Measurements from ENCODE around the gene ATP6AP2.

ATP6AP2 gene

DNA sequence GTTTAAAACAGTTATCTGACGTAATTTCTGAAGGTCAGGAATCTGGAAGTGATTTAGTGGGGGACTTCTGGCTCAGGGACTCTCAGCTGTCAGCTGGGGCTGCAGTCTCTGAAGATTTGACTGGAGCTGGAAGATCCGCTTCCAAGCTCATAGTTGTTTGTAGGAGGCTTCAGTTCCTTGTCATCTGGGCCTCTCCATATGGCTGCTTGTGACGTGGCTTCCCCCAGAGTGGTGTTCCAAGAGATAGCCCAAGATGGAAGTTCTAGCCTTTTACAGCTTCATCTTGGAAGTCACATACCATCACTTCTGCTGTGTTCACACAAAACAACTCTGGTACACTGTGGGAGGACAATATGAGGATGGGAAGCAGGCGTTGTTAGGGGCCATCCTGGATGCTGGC lies 44.5 kb downstream of the ATP6AP2 start:
- no peak for TF ChIP-seq TAF1 (IDR thresholded peaks at IDR 0.05; ENCODE audit: borderline replicate concordance, insufficient read depth, low read length)
- TF ChIP-seq, protein P1, sequence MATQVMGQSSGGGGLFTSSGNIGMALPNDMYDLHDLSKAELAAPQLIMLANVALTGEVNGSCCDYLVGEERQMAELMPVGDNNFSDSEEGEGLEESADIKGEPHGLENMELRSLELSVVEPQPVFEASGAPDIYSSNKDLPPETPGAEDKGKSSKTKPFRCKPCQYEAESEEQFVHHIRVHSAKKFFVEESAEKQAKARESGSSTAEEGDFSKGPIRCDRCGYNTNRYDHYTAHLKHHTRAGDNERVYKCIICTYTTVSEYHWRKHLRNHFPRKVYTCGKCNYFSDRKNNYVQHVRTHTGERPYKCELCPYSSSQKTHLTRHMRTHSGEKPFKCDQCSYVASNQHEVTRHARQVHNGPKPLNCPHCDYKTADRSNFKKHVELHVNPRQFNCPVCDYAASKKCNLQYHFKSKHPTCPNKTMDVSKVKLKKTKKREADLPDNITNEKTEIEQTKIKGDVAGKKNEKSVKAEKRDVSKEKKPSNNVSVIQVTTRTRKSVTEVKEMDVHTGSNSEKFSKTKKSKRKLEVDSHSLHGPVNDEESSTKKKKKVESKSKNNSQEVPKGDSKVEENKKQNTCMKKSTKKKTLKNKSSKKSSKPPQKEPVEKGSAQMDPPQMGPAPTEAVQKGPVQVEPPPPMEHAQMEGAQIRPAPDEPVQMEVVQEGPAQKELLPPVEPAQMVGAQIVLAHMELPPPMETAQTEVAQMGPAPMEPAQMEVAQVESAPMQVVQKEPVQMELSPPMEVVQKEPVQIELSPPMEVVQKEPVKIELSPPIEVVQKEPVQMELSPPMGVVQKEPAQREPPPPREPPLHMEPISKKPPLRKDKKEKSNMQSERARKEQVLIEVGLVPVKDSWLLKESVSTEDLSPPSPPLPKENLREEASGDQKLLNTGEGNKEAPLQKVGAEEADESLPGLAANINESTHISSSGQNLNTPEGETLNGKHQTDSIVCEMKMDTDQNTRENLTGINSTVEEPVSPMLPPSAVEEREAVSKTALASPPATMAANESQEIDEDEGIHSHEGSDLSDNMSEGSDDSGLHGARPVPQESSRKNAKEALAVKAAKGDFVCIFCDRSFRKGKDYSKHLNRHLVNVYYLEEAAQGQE (IDR thresholded peaks at IDR 0.05; ENCODE audit: insufficient read depth in 1 of 2, low read depth in 2 of 2, low read length in 2 of 2), result no peak
- no peak for TF ChIP-seq SIN3A (IDR thresholded peaks at IDR 0.05; ENCODE audit: borderline replicate concordance, insufficient read depth, low read length)
- TF ChIP-seq POLR2AphosphoS5 (IDR thresholded peaks at IDR 0.05; ENCODE audit: low read depth, low read length), result no peak
- no peak for TF ChIP-seq FOXP2 (optimal IDR thresholded peaks at IDR 0.05; ENCODE audit: borderline replicate concordance, extremely low read depth, extremely low read length, insufficient read depth)

- TF ChIP-seq, protein P1 (IDR thresholded peaks at IDR 0.05; ENCODE audit: insufficient read depth in 1 of 2, low read depth in 2 of 2, low read length in 2 of 2), result no peak
- TF ChIP-seq SIN3A (IDR thresholded peaks at IDR 0.05; ENCODE audit: borderline replicate concordance, insufficient read depth, low read length) (no peak), TAF1 (IDR thresholded peaks at IDR 0.05; ENCODE audit: borderline replicate concordance, insufficient read depth, low read length) (no peak), POLR2AphosphoS5 (IDR thresholded peaks at IDR 0.05; ENCODE audit: low read depth, low read length) (no peak), FOXP2 (optimal IDR thresholded peaks at IDR 0.05; ENCODE audit: borderline replicate concordance, extremely low read depth, extremely low read length, insufficient read depth) (no peak)
Observed at GRCh38 chrX:40628506-40628905, 47.7 kb downstream of the ATP6AP2 start.

DNA sequence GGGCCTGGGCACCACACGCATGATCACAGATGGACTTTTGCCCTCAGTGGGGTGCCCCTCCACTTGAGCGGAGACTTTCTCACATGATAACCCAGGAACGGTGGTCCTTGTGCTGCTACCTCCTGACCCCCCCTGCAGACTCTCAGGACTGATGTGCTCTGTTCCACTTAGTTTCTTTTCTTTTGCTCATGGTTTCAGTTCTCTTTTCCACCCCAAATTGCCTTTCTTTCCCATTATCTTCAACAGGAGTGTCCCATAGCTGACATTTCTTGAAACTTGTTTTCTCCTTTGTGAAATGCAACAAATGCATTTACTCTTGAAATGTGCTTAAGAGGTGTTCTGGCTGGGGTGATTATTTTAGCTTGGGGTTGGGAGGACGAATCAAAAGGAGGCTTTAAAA lies 51.4 kb downstream of the ATP6AP2 start:
- TF ChIP-seq, protein P1 (IDR thresholded peaks at IDR 0.05; ENCODE audit: insufficient read depth in 1 of 2, low read depth in 2 of 2, low read length in 2 of 2), result no peak
- TF ChIP-seq FOXP2 (optimal IDR thresholded peaks at IDR 0.05; ENCODE audit: borderline replicate concordance, extremely low read depth, extremely low read length, insufficient read depth), result no peak
- no peak for TF ChIP-seq SIN3A (IDR thresholded peaks at IDR 0.05; ENCODE audit: borderline replicate concordance, insufficient read depth, low read length)
- no peak for TF ChIP-seq POLR2AphosphoS5 (IDR thresholded peaks at IDR 0.05; ENCODE audit: low read depth, low read length)
- TF ChIP-seq TAF1 (IDR thresholded peaks at IDR 0.05; ENCODE audit: borderline replicate concordance, insufficient read depth, low read length), result no peak

DNA sequence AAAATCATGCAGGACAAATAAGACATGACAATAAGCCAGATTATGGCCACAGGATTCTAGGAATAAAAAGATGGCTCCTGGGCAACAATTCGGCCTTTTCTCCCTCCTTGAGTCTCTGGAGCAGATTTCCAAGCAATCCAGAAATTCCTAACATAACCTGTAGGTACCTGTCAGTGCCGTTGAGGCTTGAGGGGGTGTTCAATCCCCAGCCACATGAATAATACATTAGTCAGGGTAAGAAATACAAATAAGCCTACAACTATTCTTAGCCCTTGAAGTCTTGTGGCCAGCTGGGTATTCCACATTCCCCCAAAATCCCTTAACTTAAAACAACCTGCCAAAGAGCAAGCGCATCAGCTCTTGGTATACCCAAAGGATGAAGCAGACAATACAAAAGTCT lies 56.9 kb downstream of the ATP6AP2 start:
- TF ChIP-seq SIN3A (IDR thresholded peaks at IDR 0.05; ENCODE audit: borderline replicate concordance, insufficient read depth, low read length) (no peak), FOXP2 (optimal IDR thresholded peaks at IDR 0.05; ENCODE audit: borderline replicate concordance, extremely low read depth, extremely low read length, insufficient read depth) (no peak), POLR2AphosphoS5 (IDR thresholded peaks at IDR 0.05; ENCODE audit: low read depth, low read length) (no peak), TAF1 (IDR thresholded peaks at IDR 0.05; ENCODE audit: borderline replicate concordance, insufficient read depth, low read length) (no peak)
- TF ChIP-seq, protein P1 (IDR thresholded peaks at IDR 0.05; ENCODE audit: insufficient read depth in 1 of 2, low read depth in 2 of 2, low read length in 2 of 2), result no peak

GRCh38 chrX:40644176-40644575 lies 63.4 kb downstream of the ATP6AP2 start:
- TF ChIP-seq FOXP2 (optimal IDR thresholded peaks at IDR 0.05; ENCODE audit: borderline replicate concordance, extremely low read depth, extremely low read length, insufficient read depth) (no peak), TAF1 (IDR thresholded peaks at IDR 0.05; ENCODE audit: borderline replicate concordance, insufficient read depth, low read length) (no peak), SIN3A (IDR thresholded peaks at IDR 0.05; ENCODE audit: borderline replicate concordance, insufficient read depth, low read length) (no peak), POLR2AphosphoS5 (IDR thresholded peaks at IDR 0.05; ENCODE audit: low read depth, low read length) (no peak)
- TF ChIP-seq, protein P1 (IDR thresholded peaks at IDR 0.05; ENCODE audit: insufficient read depth in 1 of 2, low read depth in 2 of 2, low read length in 2 of 2), result no peak
